Measurements from ENCODE around the gene BRD3. TPM values are rescaled to one million over a fixed set of nuclear protein-coding genes. Genes with fewer than 3 reads are reported as not detected.

The BRD3 gene
- total RNA-seq, 2 experiments from 2014 or later, result 3.1 to 16.3 TPM

GRCh38 chr9:133980864-133981588, 86.8 kb downstream of the BRD3 start:
- Histone ChIP-seq H3K79me2 (ENCODE audit: insufficient read depth, low read depth, low read length) (no peaks in the 10 kb centered on the region; the same call in 1 of the 2 replicates), H3K9me3 (ENCODE audit: low read length) (no peaks in the 10 kb centered on the region), H2AFZ (ENCODE audit: low read length) (no peak overlapping the region), H3K4me3 (ENCODE audit: low read depth, low read length, poor library complexity, severe bottlenecking) (no peak overlapping the region), H3K9me2 (ENCODE audit: insufficient read depth, low read length) (no peaks in the 10 kb centered on the region), H3K4me1 (ENCODE audit: insufficient read depth, low read length, poor library complexity, severe bottlenecking) (peaks cover 41% of the 10 kb centered on the region), H4K20me1 (ENCODE audit: insufficient read depth, low read length) (0 out of 2 replicates have a peak, but pooled peaks cover 6% of the 10 kb centered on the region), H3K36me3 (ENCODE audit: insufficient read depth, low read length) (no peaks in the 10 kb centered on the region), H3K27ac (ENCODE audit: low read depth, low read length, poor library complexity, severe bottlenecking) (peak overlapping the region; percentile 70), H3K4me2 (ENCODE audit: low read length) (peak overlapping the region; percentile 73)
- intact Hi-C loops (cut with micrococcal nuclease; ENCODE audit: unreplicated experiment), result no loop called here
- ChIA-PET POLR2A (interaction anchor here (0.7 to 2.8 kb wide), 2 partner anchors 25 to 199 kb away, joined by 3 to 15 read pairs; no protein-coding TSS in a partner anchor), CTCF (ENCODE audit: unreplicated experiment) (no interaction called here)
- TF ChIP-seq, protein P1, sequence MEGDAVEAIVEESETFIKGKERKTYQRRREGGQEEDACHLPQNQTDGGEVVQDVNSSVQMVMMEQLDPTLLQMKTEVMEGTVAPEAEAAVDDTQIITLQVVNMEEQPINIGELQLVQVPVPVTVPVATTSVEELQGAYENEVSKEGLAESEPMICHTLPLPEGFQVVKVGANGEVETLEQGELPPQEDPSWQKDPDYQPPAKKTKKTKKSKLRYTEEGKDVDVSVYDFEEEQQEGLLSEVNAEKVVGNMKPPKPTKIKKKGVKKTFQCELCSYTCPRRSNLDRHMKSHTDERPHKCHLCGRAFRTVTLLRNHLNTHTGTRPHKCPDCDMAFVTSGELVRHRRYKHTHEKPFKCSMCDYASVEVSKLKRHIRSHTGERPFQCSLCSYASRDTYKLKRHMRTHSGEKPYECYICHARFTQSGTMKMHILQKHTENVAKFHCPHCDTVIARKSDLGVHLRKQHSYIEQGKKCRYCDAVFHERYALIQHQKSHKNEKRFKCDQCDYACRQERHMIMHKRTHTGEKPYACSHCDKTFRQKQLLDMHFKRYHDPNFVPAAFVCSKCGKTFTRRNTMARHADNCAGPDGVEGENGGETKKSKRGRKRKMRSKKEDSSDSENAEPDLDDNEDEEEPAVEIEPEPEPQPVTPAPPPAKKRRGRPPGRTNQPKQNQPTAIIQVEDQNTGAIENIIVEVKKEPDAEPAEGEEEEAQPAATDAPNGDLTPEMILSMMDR (conservative IDR thresholded peaks at IDR 0.05; ENCODE audit: low read length), result no peak
- TF ChIP-seq EZH2phosphoT487 (IDR thresholded peaks at IDR 0.05; ENCODE audit: borderline replicate concordance, low read depth, low read length), result no peak
- no TSS peak for BruUV-seq (replicated peaks)
- DNase-seq (ENCODE audit: low spot score), result no peak

Other genes starting within 250 kb of the BRD3 start
- gene VAV2, start 75.7 kb downstream of the BRD3 start, total RNA-seq (2014; rRNA removed; shearing (Covaris generic)), result 10.6 and 11.0 TPM in 2 replicates
- 23.2 and 27.8 TPM in 2 replicates for gene VAV2, start 75.7 kb downstream of the BRD3 start, total RNA-seq (2022)
- gene BRD3OS, start 42.5 kb downstream of the BRD3 start, total RNA-seq (2014; rRNA removed; shearing (Covaris generic)), result 12.4 and 21.6 TPM in 2 replicates
- gene BRD3OS, start 42.5 kb downstream of the BRD3 start, total RNA-seq (2022), result 13.7 and 16.4 TPM in 2 replicates
- gene WDR5, start 68.1 kb upstream of the BRD3 start, total RNA-seq (2014; rRNA removed; shearing (Covaris generic)), result 27.5 and 32.5 TPM in 2 replicates
- 44.6 and 46.3 TPM in 2 replicates for gene WDR5, start 68.1 kb upstream of the BRD3 start, total RNA-seq (2022)
- gene RNU6ATAC, start 96.5 kb upstream of the BRD3 start, total RNA-seq (2014; rRNA removed; shearing (Covaris generic)), result not detected in 2 replicates
- gene RNU6ATAC, start 96.5 kb upstream of the BRD3 start, total RNA-seq (2022), result 80.3 and 130 TPM in 2 replicates